HS-5 (cell line): ENCODE results near the gene FAM181A.

Experiments
- DNase-seq: peaks from one replicate; pipeline ENCODE4 v3.0.0-alpha.2; 2012; ENCODE audit warnings: low read depth

FAM181A gene

GRCh38 chr14:93926873-93927799 is at the start of gene FAM181A:
FAM181A (plus strand) TSS chr14:93927344; CDS start chr14:93928286, 942 bp downstream.
- no peak for DNase-seq

DNA sequence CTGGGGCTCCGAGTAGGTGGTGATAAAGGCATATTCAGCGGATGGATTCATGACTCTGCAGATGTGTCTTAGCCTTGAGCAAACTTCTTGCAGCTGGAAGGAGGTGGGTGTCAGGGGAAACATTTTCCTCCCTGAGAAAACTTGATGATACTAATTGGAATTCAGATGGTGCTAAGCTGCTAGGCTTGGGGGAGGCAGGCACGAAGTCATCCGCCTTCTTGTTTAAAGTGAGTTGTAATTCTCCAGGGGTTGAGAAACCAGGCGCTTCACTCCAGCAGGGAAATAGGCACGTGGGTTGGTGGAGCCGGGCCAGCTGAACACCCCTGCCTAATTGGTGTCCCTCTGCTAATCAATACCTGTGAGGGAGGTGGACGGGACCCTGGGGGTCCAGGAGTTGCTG is 48.9 kb upstream of the FAM181A start:
- no peak for DNase-seq

- no peak for DNase-seq
Measured at GRCh38 chr14:93878871-93879270, 48.3 kb upstream of the FAM181A start.

- DNase-seq = no peak
Measured at GRCh38 chr14:93879362-93879983, 47.7 kb upstream of the FAM181A start.

- DNase-seq = no peak
Measured at GRCh38 chr14:93880021-93880820, 46.9 kb upstream of the FAM181A start.

- DNase-seq = no peak
Measured at GRCh38 chr14:93884950-93885349, 42.2 kb upstream of the FAM181A start.

- no peak for DNase-seq
Measured at GRCh38 chr14:93888995-93889394, 38.1 kb upstream of the FAM181A start.

DNA sequence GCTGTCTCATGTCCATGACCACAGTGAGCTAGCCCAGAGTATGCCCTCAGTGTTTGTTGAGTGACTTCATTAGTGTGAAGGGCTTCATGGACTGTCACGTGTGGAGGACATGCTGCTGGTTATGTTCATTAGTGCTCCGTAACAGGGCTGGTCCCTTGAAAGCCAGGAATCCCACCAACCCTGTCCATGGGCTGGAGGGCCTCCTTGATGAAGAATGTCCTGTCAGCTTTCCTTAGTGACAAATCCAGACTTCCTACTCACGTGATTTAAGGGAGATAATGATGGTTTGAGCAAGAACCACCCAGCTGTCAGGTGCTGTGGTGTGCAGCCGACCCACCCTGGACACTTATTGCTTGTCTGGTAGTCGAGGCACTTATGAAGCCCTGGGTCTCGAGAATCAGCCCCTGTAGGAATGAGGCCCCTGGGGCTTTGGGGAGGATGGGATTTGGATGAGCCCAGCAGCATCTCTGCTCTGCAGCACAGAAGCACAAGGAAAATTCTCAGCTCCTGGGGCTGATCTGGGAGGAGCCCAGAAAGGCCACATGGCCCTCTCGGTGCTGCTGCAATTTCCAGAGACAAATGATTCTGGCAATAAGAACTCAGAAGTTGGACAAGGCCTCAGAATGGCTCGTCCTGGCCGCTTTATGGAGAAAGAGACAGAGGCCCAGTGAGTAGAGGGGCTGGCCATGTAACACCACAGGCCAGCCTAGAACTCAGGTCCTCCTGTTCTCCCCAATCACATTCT is 37.2 kb upstream of the FAM181A start:
- no peak for DNase-seq

GRCh38 chr14:93891756-93892504 is 35.2 kb upstream of the FAM181A start:
- no peak for DNase-seq

GRCh38 chr14:93892505-93892839 is 34.7 kb upstream of the FAM181A start:
- no peak for DNase-seq

DNA sequence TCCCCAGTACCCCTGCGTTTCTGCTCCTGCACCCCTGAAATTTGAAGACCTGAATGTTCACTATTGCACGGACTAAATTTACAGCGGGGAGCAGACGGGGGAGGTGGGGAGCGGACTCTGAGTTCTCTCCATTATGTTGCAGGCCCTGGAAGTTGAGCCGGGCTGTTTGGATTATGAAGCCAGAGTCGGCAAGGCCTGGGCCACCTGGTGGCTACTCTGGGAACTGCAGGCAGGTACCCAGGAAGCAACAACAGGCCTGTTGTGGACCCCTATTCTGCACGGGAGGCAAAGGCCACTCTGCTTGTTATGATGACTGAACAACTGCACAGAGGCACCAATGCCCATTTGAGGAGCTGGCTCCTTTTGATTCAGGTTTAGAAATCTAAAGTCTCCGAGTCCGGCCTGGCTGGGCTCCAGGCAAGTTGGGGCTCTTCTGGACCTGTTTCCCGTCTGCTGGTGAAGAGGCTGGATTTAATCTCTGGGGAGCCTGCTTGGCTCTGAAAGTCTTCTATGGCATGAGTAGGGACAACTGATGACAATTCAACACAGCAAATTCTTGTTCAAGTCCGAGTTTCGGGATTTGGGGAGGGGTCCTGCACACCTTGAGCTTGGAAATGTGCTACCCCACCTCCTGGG is 34.1 kb upstream of the FAM181A start:
- no peak for DNase-seq

DNA sequence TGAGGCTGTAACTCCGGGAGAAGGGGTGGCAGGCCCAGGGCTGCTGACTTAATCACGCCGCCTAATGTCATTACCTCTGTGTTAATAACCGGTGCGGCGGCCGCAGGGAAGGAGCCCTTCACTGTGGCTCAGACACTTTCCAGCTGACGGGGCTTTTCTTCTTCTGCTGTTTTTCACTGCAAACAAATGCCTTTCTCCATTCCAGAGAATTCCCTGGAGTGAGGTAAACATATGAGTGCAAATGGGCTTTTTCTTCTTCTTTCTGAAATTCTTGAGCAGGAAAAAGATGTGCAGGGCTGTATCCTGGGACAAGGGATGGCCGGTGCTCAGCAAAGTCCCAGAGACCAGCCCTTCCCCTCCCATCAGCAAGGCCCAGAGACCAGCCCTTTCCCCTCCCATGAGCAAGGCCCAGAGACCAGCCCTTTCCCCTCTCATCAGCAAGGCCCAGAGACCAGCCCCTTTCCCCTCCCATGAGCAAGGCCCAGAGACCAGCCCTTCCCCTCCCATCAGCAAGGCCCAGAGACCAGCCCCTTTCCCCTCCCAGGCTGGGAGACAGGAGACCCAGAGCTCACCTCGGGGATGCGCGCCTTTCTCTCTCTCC is 33.4 kb upstream of the FAM181A start:
- DNase-seq = no peak

DNA sequence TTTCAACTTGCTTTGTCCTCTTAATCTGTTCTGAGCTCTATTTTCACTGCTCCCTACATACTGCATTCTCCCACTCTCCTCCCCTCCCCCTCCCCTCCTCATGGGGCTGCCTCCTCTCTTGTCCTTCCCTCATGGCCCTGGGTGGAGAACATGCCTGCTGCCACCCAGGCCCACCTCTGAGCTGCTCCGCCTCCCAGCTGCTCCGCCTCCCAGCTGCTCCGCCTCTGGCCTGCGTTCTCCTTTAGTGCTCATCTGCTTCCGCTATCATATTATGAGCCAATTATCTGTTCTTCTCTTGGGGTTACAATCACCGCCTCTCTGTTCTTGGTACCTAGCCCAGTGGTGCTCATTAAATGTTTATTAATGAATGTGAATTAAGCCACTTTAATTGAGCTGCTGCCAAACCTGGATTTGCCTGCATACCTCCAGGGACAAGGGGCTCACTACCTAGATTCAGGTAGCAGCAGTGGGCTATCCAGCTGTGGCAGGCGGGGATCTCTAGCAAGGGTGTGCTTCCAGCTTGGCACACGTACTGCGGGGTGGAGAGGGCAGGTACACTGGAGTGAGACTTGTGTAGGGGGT is 32.0 kb upstream of the FAM181A start:
- no peak for DNase-seq

DNA sequence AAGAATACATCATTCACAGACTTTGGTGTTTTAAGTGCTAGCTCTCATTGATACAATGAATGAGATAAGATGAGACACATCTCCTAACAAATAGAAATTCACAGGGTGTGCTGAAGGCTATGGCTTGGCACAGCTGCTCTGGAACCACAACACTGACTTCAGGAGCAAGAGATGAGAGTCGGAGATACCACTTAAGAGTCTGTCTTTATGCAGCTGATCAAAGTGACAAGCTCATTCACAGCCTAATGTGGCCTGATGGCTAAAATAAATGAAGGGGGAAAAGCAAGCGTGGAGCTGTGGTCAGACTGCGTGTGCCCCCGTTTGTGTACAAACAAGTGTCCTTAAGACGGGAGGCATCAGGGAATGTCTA is 29.7 kb upstream of the FAM181A start:
- no peak for DNase-seq

DNA sequence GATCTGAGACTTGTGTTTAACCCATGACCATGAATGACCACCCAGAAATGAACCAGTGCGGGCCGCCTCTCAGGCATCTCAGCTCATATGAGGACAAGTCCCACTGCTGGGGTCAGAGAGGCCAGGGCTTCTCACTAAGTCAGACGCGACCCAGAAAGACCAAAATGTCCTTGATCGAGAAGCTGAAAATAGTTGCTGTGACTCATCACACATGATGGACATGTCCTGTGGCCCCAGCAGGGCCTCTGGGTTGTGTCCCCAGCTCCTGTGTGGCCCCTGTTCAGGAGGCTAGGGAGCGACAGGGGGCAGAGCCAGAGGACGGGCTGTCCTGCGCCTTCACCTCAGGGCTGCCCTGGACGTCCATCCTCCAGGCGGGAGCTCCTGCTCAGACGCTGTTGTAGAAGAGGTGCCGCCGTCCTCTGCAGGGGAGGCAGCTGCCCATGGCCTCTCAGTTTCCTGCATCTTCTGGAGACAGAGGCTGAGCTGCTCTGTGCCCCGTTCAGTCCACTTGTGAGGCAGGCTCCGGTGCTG is 29.0 kb upstream of the FAM181A start:
- DNase-seq = no peak

DNA sequence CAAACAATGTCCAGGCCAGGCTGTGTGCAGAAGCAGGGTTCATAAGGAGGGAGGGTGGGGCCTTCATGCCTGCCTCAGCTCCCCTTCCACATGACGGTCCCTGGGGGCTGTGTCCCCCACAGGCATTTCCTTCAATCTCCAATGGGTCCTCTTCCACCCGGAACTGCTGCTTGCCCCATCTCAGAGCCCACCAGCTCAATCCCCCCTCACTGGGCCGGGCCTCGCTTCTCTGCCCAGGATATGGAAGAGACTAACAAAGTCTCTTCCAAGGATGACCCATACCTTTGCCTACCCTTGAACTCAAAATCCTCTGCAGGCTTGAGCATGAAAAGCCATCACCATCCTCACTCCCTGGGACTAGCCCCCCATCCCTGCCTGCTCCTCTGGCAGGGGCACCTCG is 28.4 kb upstream of the FAM181A start:
- no peak for DNase-seq

- no peak for DNase-seq
Measured at GRCh38 chr14:93901813-93902212, 25.3 kb upstream of the FAM181A start.

DNA sequence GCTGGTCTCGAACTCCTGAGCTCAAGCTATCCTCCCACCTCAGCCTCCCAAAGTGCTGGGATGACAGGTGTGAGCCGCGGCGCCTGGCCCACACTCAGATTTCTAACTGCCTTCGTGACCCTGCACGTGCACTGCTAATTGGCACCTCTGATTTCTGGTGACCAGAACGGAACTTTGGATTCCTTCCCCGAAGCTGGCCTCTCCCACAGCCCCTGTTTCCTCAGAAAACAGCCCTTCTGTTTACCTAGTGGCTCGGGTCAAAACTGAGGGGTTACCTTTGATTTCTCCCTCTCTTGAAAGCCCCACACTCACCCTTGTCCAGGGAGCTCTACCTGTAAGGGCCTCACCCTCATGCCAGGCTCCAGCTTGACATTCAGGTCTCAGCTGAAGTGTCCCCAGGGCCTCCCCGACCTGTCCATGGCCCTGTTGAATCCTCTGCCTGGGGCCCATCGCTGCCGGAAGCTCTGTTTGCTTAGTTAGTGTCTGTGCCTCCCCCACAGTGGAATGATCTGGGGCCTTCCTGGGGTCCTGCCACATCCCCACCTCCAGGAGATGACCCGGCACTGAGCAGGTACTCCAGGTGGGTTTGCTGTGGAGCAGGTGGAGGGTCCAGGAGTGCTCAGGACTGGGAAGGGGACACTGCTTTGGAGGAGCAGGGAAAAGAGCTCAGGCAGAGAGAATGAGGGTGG is 24.4 kb upstream of the FAM181A start:
- no peak for DNase-seq
